Measurements from ENCODE around the gene ZFAND5.

DNA sequence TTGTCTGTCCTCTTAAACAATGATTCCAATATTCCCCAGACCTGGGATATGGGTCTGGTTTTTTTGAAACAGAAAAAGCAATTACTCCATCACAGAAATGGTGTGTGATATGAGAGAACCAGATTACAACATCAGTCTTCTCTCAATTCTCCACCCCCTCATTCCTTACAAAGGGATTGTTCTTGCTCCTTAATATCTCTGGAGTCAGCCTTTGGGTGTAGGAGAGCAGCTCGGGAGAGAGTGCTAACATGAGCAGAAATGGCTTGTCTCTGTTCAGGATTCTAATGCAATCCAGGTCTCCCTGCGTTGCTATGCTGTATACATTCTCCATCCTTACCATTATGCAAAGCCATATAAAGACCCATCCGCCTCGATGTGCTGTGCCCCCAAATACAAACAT, 32.7 kb downstream of the ZFAND5 start:
- TF ChIP-seq POLR2A (IDR thresholded peaks at IDR 0.05), result no peak
- TF ChIP-seq, protein P1, sequence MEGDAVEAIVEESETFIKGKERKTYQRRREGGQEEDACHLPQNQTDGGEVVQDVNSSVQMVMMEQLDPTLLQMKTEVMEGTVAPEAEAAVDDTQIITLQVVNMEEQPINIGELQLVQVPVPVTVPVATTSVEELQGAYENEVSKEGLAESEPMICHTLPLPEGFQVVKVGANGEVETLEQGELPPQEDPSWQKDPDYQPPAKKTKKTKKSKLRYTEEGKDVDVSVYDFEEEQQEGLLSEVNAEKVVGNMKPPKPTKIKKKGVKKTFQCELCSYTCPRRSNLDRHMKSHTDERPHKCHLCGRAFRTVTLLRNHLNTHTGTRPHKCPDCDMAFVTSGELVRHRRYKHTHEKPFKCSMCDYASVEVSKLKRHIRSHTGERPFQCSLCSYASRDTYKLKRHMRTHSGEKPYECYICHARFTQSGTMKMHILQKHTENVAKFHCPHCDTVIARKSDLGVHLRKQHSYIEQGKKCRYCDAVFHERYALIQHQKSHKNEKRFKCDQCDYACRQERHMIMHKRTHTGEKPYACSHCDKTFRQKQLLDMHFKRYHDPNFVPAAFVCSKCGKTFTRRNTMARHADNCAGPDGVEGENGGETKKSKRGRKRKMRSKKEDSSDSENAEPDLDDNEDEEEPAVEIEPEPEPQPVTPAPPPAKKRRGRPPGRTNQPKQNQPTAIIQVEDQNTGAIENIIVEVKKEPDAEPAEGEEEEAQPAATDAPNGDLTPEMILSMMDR (IDR thresholded peaks at IDR 0.05), result no peak
- no peak for TF ChIP-seq POLR2AphosphoS5 (IDR thresholded peaks at IDR 0.05; ENCODE audit: insufficient read depth in 1 of 2, low read depth in 1 of 2)

Measured in vagina (tissue), 2 donors.